Measurements from ENCODE around the gene TMEM106A.
"Not testable (repeated sequence)": the region's sequence is repeated elsewhere in the genome, so short reads cannot be mapped to it uniquely, and the experiment has no call there.

The TMEM106A gene

DNA sequence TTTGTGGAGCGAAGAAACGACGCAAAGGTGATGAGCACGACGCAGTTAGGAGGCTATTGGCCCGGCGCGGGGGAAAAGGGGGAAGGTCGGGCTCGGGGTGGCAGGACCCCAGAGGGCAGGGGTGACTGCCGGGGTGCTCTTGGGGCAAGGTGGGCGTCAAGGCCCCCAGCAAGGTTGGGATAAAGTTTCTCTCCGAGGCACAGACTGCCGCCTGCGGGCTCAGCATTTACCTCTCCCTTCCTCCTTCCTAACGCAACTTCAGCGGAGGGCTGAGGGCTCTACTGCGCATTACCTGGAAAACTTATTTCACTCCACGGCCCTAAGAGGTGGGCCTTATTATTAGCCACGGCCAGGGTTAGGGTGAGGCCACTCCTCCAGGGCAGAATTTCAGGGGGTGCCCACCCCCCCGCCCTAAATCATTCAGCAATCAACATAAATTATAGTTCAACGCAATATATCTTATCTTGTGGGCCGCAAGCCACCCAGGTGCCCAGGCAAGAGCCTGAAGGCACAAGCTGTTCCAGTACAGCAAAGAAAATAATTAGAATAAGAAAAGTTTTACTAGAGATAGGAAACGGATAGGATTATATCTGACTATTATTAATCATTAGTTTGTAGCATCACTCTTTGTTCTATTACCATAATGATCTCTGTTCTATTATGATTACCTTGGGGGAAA lies 20.5 kb downstream of the TMEM106A start:
- Histone ChIP-seq H3K9ac (ENCODE audit: low read length in 2 of 2) (peak overlapping the region; percentile 72 to 81), H3K27ac (ENCODE audit: low read length) (peak overlapping the region; percentile 87), H3K4me3 (ENCODE audit: low read length in 2 of 2) (peak overlapping the region in 1 of 2 donors; percentile 68)

DNA sequence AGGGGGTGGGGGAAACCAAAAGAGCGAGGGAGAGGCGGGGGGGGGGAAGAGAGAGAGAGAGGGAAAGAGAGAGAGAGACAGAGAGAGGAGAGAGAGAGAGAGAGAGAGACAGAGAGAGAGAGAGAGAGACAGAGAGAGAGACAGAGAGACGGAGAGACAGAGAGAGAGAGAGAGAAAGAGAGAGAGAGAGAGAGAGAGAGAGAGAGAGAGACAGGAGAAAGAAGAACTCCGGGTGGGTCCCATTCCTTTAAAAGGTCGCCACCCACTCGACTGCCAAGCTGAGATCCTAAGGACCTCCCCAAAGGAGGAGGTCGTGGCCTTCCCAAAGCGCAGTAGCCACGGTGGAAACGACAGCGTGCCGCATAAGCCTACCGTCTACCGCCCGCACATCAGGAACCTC lies 21.6 kb downstream of the TMEM106A start:
- H3K27ac ChIP-seq (ENCODE audit: low read length); H3K36me3 ChIP-seq (ENCODE audit: control insufficient read depth in 2 of 2, insufficient read depth in 2 of 2, low read length in 2 of 2); H3K27me3 ChIP-seq (ENCODE audit: control insufficient read depth in 1 of 2, insufficient read depth in 2 of 2, low read length in 2 of 2); H3K4me3 ChIP-seq (ENCODE audit: low read length in 2 of 2); H3K9me3 ChIP-seq (ENCODE audit: control insufficient read depth in 2 of 2, low read length in 2 of 2); H3K4me1 ChIP-seq (ENCODE audit: control insufficient read depth, insufficient read depth, low read length); H3K9ac ChIP-seq (ENCODE audit: low read length in 2 of 2): not testable (repeated sequence)

More for the DNA sequence above, 20.5 kb downstream of the TMEM106A start:
- H3K27me3 ChIP-seq (ENCODE audit: control insufficient read depth in 1 of 2, insufficient read depth in 2 of 2, low read length in 2 of 2); H3K9me3 ChIP-seq (ENCODE audit: control insufficient read depth in 2 of 2, low read length in 2 of 2); H3K4me1 ChIP-seq (ENCODE audit: control insufficient read depth, insufficient read depth, low read length); H3K36me3 ChIP-seq (ENCODE audit: control insufficient read depth in 2 of 2, insufficient read depth in 2 of 2, low read length in 2 of 2): not testable (repeated sequence)

DNA sequence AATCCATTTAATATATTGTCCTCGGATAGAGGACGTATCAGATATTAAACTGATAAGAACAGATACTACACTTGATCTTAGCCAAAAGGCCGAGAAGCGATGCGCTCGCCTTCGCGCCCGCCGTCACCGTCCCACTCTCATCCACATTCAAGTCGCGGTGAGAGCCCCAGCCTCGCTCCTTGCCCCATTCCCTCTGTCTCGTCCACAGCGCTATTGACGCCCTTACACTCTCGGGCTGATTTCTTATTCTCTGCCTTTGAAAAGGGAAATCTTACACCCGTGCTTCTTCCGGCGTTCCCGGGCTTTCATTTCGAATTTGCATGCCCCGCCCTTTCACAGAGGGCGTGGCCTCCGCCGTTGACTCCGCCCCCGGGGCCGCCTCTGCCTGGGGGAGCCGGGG lies 22.2 kb downstream of the TMEM106A start, which contains the start of gene RNU2-1:
Gene RNU2-1, minus strand, starts transcription at position 101 of the 400 bp plus-strand sequence.
- not testable (repeated sequence) for H3K27me3 ChIP-seq (ENCODE audit: control insufficient read depth in 1 of 2, insufficient read depth in 2 of 2, low read length in 2 of 2); H3K4me3 ChIP-seq (ENCODE audit: low read length in 2 of 2)

GRCh38 chr17:43239597-43239996 lies 27.9 kb downstream of the TMEM106A start:
- H3K27me3 ChIP-seq (ENCODE audit: control insufficient read depth in 1 of 2, insufficient read depth in 2 of 2, low read length in 2 of 2); H3K9ac ChIP-seq (ENCODE audit: low read length in 2 of 2); H3K27ac ChIP-seq (ENCODE audit: low read length); H3K36me3 ChIP-seq (ENCODE audit: control insufficient read depth in 2 of 2, insufficient read depth in 2 of 2, low read length in 2 of 2); H3K9me3 ChIP-seq (ENCODE audit: control insufficient read depth in 2 of 2, low read length in 2 of 2); H3K4me1 ChIP-seq (ENCODE audit: control insufficient read depth, insufficient read depth, low read length); H3K4me3 ChIP-seq (ENCODE audit: low read length in 2 of 2): not testable (repeated sequence)

More for the DNA sequence above, 22.2 kb downstream of the TMEM106A start, which contains the start of gene RNU2-1:
- H3K4me1 ChIP-seq (ENCODE audit: control insufficient read depth, insufficient read depth, low read length); H3K36me3 ChIP-seq (ENCODE audit: control insufficient read depth in 2 of 2, insufficient read depth in 2 of 2, low read length in 2 of 2); H3K9me3 ChIP-seq (ENCODE audit: control insufficient read depth in 2 of 2, low read length in 2 of 2); H3K9ac ChIP-seq (ENCODE audit: low read length in 2 of 2); H3K27ac ChIP-seq (ENCODE audit: low read length): not testable (repeated sequence)

DNA sequence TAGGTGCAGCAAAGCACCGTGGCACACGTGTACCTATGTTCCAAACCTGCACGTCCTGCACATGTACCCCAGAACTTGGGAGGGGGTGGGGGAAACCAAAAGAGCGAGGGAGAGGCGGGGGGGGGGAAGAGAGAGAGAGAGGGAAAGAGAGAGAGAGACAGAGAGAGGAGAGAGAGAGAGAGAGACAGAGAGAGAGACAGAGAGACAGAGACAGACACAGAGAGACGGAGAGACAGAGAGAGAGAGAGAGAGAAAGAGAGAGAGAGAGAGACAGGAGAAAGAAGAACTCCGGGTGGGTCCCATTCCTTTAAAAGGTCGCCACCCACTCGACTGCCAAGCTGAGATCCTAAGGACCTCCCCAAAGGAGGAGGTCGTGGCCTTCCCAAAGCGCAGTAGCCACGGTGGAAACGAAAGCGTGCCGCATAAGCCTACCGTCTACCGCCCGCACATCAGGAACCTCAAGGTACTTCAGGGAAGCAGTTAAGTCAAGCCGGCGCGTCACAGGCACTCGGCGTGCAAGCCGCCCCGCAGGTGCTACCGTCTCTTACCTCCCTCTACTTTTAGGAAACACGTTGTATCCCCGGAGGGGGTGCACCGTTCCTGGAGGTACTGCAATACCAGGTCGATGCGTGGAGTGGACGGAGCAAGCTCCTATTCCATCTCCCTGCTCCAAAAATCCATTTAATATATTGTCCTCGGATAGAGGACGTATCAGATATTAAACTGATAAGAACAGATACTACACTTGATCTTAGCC lies 29.1 kb downstream of the TMEM106A start:
- not testable (repeated sequence) for H3K9me3 ChIP-seq (ENCODE audit: control insufficient read depth in 2 of 2, low read length in 2 of 2); H3K9ac ChIP-seq (ENCODE audit: low read length in 2 of 2); H3K27ac ChIP-seq (ENCODE audit: low read length); H3K36me3 ChIP-seq (ENCODE audit: control insufficient read depth in 2 of 2, insufficient read depth in 2 of 2, low read length in 2 of 2); H3K4me1 ChIP-seq (ENCODE audit: control insufficient read depth, insufficient read depth, low read length); H3K4me3 ChIP-seq (ENCODE audit: low read length in 2 of 2); H3K27me3 ChIP-seq (ENCODE audit: control insufficient read depth in 1 of 2, insufficient read depth in 2 of 2, low read length in 2 of 2)

DNA sequence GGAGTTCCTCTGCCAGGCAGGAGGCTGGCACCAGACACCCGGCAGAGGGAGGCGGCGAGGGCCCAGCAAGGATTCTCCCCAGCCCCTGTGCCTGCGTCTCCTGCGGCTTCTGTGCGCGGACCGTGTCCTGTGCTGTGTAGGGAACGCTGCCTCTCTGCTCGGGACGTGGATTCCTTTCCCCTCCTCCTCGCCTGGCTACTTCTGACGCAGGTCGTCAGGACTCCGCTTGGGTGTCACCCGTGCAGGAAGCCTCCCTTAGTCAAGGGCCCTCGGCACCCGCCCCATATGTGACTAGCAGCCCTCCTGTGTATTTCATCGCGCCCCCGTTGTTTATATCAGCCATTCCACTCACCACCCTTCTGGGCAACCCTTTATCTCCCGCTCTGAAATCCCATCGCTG lies 34.8 kb downstream of the TMEM106A start:
- not testable (repeated sequence) for H3K4me3 ChIP-seq (ENCODE audit: low read length in 2 of 2); H3K9ac ChIP-seq (ENCODE audit: low read length in 2 of 2); H3K27me3 ChIP-seq (ENCODE audit: control insufficient read depth in 1 of 2, insufficient read depth in 2 of 2, low read length in 2 of 2); H3K27ac ChIP-seq (ENCODE audit: low read length); H3K9me3 ChIP-seq (ENCODE audit: control insufficient read depth in 2 of 2, low read length in 2 of 2); H3K36me3 ChIP-seq (ENCODE audit: control insufficient read depth in 2 of 2, insufficient read depth in 2 of 2, low read length in 2 of 2); H3K4me1 ChIP-seq (ENCODE audit: control insufficient read depth, insufficient read depth, low read length)
